Fibroblast of gingiva (primary cell): ENCODE data around the gene PSMC6.

Experiments used
- DNase-seq: peaks from one replicate; pipeline ENCODE4 v3.0.0-alpha.2; 2011; ENCODE audit warnings: low read depth

The PSMC6 gene

DNA sequence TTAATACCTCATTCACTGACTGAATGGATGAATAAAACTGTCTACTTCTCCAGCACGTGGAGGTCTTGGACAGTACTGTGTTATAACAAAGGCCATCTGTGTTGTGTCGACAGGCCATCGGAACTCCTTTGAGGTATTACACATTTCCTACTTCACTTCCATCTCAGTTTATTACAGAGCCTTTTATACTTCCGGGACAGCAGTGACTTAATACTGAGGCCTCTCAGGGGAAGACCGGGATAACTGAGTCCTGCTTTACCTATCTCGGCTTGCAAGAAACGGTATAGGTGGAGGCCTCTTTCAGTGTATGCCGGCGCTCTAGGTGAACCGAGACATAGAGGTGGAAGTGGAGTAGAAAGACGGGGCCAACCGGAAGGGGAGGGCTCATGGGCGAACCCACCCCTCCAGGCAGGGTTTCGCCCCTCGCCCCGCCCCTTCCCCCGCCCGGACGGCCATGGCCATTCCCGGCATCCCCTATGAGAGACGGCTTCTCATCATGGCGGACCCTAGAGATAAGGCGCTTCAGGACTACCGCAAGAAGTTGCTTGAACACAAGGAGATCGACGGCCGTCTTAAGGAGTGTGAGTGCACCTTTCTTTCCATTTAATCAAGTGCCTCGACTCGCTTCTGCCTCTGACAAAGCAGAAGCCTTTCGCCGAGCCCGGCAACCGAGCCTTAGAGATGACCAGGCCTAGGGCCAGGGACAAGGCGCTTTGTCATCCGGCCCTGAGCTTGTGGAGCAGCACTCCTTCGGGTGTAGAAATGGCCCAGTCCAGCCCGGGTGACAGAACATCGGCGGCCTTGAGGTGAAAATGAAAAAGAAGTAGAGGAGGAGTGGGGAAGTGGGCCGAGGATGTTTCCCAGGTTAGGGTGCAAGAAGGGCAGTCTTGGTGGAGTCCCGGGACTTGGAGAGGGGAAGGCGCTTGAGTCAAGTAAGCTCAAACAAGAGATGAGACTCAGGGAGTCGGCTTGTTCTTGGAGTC lies at the start of gene PSMC6:
TSS of gene PSMC6 (plus strand) at position 477 of the 983 bp plus-strand sequence. CDS start at position 497, 20 bp downstream.
- DNase-seq, result peak; percentile 86

DNA sequence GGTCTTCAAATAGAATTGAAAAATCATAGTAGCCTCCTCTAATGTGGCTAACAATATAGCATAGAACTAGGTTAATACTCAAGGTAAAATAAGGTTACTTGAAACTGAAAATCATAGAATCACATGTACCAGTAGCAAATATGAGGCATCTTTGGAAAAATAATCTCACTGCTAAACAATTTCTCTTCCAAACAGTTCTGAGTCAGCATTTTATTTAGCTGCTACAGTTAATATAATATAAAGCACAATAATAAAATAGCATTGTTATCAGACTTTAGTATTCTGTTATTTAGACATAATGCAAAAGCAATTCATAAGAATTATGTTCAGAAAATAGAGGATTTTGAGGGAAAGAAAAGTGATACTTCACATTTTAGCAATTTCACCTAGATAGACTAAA lies 46.7 kb upstream of the PSMC6 start:
- DNase-seq, result no peak

DNA sequence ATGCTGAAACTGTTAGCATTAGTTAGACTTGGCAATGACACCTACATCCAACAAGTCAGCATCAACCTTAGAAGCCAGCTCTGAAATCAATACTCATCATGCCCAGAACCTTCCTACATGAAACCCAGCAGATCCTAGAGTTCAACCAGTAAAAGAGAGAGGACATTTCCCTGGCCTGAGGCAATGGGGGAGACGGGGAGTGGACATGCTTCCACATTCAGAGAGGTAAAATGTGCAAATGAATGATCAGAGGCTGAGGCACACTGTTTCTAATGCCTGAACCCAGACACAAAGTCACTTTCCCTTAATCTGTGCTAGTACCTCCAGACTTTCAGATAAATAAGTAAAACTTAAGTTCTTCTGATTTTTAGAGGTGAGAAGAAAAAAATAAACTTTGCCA lies 46.2 kb upstream of the PSMC6 start:
- DNase-seq, result no peak

DNA sequence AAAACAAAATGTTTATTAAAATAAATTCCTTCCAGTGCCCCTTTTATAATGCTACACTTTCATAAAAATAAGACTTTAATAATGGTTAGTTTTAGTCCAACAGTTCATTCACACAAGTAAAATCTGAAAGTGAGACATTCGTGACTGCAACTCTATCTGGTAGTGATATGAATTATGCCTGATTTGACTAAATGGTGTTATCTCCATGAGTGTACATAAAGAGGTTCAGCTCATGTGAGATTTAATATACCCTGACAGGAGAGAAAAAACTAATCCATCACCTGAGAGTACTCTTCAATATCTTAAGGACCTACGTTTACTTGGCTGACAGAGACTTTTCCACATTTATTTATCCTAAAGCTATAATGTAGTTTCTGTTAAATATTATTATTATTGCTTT lies 45.7 kb upstream of the PSMC6 start:
- DNase-seq, result no peak

DNA sequence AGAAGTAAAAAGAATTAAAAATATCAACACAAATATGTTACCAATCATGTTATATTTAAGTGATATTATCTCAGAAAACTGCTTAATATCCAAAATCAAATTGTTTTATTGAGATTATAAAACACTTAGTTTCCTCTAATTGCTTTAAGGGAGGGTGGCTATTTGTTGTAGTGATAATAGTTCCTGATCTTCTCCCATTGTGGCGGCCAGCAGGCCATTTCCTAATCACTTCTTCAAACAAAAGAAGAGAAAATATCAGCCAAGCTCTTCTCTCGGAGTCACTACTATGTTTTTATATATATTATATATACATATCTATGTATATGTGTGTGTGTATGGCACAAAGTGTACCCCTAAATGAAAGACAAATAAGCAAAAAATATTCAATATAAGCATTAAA lies 43.1 kb upstream of the PSMC6 start:
- no peak for DNase-seq

DNA sequence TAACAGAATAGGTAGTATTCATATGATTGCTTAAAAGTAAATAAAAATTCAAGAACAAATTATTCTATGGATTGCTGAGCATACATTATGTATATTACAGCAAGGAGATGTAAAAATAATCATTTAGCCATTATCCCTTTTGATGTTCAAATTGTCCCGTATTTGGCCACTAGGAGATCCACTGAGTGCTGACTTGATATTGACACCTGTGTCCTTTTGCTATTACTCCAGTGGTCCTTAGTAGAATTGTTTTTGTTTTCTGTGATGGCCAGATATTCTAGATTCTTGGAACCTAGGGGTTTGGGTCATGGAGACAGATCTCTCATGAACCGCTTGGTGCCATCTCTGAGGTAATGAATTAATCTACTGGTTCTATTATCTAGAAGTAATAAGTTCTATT lies 28.4 kb upstream of the PSMC6 start:
- no peak for DNase-seq

DNA sequence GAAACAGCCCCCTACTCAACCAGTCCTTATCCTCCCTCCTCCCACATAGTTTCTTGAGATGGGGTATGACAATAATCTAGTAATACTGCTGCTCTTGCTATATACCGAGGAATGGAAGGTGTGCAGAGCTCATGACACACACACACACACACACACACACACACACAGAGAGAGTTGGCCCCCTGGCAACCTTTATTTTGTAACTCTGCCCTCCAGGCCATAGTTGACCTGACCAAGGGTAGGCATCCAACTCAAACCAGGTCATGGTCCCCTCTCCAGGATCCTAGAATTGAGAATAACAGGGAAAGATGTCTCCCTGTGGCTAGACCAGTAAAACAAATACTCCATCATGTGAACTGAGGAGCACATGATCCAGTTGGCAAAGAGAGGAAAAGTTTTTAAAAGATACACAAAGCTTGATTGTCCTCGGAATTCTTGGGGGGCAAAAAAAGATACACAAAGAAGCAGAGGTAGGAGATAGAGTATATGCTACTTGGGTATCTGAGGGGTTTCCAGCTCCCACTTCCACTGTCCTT lies 22.9 kb upstream of the PSMC6 start:
- DNase-seq, result no peak

DNA sequence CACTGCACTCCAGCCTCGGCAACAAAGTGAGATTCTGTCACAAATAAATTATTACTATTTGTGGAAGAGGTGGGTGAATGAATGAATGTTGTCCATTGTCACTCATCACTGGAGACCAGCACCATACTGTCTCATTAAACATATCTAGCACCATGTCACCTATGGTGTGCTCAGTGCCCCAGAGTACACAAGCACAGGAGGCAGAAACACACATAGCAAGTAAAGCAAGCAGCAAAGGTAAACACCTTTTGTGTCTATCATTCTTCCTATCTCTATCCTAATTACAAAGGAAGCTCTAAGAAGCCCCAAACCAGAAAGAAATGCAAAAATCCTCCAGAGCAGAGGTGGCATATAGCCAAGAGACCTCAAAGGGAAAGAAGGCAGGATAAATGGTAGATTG lies 20.8 kb upstream of the PSMC6 start:
- no peak for DNase-seq

DNA sequence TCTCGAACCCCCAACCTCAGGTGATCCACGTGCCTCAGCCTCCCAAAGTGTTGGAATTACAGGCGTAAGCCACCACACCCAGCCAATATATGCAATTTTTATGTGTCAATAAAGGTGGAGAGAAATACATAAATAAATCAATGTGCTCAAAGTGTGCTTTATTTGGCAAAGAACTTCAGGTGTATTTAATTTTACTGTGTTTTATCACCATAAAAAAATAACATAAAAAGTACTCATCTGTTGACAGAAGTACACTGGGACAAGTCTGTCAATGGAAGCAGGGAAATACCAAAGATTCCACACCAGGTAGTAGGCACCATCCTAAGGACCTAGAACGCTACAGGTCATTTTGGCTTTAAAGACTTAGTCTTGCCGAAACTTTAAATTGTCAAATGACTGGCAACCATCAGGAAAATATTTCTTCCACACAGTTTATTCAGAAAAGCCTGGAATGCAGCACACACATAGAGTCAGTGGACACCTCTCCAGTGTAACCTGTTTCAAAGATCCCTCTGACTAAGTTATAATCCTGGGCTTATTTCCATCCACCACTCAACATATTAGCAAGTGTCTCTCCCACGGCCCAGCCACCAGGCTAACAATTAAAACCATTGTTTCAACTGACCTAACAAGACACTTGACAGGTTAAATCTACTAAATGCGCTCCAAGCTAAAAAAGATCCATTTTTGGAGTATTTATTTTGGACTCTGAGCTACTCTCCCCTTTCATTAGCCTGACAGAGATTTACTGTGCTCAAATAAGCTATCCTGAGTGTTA lies 15.8 kb upstream of the PSMC6 start:
- DNase-seq, result no peak

DNA sequence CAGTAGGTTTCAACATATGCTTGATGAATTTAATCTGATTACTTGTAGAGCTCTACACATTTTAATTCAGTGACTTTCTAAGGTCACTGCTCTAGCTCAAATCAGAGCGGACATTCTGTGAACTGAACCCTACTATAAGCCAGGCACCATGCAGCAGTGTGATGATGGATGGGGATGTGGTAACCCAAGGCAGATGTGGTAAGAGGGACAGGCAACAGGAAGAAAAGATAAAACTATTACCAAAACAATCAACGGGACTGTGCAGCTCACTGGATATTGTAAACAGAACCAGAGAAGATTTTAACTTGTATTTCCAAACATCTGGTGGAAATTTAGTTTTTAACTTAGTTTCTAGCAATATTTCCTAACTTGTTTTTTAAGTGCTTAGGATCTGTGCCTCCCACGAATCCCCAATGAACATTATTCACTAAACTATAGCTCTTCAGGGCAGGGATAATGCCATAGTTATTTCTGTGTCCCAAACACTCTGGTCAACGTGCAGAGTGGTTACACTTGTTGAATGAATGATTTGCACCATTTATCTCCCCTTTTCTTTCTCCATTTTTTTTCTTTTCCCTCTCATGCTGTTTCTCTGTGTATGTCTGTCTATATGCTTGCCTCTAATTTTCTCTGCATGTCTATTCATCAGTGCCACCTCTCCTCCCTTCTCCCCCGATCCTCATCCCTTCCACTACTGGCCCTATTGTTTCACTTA lies 14.6 kb upstream of the PSMC6 start:
- peak; percentile 84 for DNase-seq

DNA sequence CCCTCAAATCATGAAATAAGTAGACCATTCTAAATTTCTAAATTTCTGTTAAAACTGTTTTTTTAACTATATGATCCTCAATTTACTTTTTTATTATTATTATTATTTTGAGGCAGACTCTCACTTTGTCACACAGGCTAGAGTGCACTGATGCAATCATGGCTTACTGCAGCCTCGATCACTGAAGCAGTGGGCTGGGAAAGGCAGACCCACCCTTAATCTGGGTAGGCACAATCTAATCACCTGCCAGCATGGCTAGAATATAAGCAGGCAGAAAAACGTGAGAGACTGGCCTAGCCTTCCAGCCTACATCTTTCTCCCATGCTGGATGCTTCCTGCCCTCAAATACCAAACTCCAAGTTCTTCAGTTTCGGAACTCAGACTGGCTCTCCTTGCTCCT lies 14.0 kb upstream of the PSMC6 start:
- DNase-seq, result no peak

DNA sequence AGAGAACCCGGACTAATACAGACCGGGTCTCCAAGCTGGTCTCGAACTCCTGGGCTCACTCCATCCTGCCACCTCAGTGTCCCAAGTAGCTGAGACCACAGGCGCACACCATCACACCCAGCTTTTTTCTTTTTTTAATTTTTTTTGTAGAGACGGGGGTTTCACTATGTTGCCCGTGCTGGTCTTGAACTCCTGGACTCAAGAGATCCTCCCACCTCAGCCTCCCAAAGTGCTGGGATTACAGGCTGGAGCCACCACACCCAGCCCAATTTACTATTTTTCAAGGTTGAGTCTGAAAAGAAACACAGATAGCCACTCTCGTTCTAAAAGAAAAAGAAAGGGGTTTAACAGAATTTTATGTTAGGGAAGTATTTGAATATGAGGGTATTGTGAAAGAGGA lies 13.5 kb upstream of the PSMC6 start:
- no peak for DNase-seq

DNA sequence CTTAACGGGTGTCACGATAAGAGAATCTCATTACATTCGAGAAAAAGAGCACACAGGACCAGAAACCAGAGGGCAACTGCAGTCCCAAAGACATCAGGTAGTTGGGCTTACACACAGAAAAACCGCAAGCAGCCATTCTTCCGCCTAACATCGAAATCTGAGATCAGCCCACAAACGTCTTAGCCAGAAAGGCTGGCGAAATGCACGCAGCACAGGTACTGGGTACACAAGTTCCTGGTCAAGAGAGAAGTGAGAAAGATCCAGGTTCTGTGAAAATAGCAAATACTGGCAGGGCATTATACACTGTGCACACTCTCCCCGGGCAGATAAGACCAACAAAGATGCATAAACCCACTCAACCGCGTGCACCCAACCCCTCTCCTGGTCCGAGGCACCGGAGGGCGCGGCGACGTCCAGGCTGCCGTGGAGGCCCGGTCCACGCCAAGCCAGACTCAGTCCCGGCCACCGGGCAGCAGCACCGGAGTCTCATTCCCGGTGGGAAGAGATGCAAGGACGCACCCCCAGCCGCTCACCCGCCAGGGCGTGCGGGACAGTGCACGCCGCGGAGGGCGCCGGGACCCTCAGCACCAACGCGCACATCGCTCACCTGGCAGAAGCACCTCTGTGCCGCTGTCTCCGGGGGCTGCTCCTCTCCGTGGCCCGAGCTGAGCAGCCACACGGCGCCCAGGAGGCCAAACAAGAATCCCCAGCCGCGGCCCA lies 12.1 kb upstream of the PSMC6 start:
- peak; percentile 11 for DNase-seq

DNA sequence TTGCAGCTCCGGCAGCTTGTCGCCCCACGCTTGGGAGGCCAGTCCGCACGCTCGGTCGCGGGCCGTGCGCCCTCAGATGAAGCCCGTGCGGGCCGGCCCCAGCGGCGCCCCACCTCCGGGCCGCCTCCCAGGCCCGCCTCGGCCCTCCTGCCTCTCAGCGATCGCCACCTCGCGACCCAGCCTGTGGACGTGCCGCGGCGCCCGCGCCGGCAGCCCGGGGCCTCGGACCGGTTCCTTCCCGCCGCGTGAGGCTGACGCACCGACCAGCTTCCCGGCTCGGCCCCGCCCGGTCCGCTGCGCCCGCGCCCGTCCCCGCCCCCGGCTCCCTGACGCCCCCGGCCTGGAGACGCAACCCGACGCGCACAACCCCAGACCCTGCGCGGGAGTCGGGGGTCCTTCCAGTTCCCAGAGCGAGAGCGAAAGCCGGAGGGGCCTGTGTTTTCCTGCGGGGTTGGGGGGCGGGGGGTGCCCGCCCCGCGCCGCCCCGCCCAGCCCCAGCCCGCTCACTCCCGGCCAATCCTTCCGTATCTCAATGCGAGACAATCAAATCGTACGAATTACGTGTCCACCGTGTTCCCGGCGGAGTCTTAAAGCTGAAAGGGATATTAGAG lies 11.4 kb upstream of the PSMC6 start, which contains the start of gene ERO1A:
TSS of gene ERO1A (minus strand) at position 78 of the 611 bp plus-strand sequence. CDS start at position 1, 77 bp downstream.
- peak; percentile 84 for DNase-seq

DNA sequence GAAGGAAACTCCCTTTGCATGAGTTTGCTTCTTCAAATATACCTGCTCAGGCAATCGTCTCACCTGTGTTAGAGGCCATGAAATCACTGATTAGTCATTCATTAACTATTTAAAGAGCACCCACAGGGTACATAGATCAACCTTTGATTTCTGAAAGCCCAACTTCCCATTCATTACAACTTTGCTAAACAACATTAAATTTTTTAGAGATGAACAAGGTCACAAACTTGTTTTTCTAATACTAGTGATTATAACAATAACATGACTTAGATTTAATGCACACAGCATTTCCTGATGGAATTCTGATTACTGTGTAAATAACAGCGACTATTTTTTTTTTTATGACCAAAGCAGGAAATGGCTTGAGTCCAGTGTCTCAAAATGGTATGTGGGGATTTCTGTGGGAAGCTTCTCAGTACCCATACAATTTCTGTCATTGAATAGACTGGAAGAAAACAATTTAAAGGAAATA lies 6.3 kb upstream of the PSMC6 start:
- DNase-seq, result no peak

DNA sequence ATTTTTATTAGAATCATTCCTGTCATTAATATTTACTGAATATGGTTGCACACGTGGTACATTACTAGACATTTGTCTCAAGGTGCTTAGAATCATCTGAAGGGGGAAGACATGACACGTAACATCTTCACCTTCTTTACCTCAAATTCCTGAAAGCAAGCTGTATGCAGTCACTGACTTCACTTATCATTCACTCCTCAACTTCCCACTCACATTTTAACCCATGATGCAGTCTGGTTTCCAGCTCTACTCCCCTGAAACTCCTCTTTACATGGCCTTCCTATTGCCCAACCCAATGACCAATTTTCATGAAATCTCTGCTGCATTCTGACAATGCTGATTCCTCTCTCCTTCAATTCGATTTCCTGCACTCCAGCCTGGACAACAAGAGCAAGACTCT lies 5.8 kb upstream of the PSMC6 start:
- DNase-seq, result no peak

DNA sequence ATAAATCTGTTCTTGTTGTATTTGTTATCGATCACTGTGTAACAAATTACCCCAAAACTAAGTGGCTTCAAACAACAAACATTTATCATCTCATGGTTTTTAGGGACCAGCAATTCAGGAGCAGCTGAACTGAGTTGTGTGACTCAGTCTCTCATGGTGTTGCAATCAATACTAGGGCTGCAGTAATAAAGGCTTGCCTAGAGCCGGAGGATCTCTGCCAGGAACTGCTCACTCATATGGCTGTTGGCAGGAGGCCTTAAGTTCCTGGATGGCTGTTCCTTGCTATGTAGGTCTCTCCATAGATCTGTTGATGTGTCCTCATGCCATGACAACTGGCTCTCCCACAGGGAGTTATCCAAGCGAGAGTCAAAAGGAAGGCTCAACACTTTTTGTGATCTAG lies 3.8 kb upstream of the PSMC6 start:
- DNase-seq, result peak; percentile 97

DNA sequence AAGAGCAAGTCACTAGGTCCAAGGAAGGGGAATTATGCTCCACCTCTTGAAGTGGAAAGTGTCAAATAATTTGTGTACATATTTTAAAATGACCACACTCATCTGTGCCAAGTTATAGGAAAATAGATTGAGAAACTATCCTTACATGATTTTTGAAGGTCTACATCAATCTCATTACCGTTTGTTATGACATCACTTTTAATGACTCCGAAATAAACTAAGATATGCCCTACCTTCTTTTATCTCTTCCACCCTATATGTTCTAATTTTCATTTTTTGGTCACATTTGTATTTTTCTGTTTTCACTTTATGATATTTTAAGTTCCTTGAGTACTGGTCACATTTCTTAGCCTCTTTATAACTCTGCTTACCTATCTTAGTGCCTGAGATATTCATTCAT lies 3.3 kb upstream of the PSMC6 start:
- no peak for DNase-seq

DNA sequence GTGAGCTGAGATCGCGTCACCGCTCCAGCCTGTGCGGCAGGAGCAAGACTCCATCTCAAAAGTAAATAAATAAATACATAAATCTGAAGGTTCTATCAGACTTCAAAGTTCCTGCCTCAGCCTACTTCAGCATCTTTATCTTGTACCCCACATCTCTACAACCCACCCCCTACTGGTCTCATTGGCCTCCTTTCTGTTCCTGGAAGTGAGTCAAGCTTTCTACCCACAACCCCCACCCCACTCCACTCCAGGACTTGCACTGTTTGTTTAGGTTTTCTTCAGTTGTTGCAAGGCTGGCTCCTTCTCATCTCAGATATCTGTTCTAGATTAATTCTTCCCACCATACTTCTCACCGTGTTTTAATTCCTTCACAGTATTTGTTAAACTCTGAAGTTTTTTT lies 714 bp upstream of the PSMC6 start:
- no peak for DNase-seq

DNA sequence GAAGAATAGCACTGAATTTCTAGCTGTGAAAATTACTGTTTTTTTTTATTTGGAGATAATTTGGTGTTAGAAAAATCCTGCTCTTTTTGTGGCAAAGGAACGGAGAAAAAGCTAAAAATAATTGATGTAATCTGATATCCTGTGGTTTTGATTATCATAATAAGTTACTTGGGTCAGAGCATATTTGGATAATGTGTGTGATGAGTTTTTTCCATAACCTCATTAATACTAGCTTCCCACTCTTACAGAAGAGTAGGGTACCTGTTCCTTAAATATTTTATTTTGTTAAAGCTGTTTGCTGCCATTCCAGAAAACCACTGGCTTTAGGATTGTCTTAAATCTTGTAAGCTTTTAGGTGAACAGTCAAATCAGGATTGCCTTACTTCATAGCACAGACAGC lies 4.7 kb downstream of the PSMC6 start:
- DNase-seq, result peak; percentile 33

DNA sequence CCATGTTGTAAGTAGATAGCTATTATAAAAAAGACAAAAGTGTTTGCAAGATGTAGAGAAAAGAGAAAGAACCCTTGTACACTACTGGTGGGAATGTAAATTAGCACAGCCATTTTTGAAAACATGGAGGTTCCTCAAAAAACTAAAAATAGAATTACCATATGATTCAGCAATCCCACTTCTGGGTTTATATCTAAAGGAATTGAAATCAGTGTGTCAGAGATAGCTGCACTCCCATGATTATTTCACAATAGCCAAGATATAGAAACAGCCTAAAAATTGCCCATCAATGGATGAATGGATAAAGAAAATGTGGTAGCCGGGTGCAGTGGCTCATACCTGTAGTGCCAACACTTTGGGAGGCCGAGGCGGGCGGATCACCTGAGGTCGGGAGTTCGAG lies 9.2 kb downstream of the PSMC6 start:
- no peak for DNase-seq
